K562 (cell line): ENCODE data around the gene SLC44A5. TPM values are rescaled to one million over a fixed set of nuclear protein-coding genes. Genes with fewer than 3 reads are reported as not detected.

Experiments used
- ADNP ChIP-seq: fragments of 200-800 bp; sonication (Bioruptor generic); IDR thresholded peaks from 2 replicates; pipeline ENCODE4 v1.6.1; 2016; ENCODE audit warnings: missing genetic modification characterization, missing compliant biosample characterization
- CBX1 ChIP-seq: sonication (generic); IDR thresholded peaks from 2 replicates; pipeline ENCODE4 v1.6.1; 2016; ENCODE audit warnings: antibody characterized with exemption, low read depth, mild to moderate bottlenecking
- CREM ChIP-seq: IDR thresholded peaks from 2 replicates; pipeline ENCODE4 v1.6.1; 2014; ENCODE audit warnings: antibody characterized with exemption, low read depth
- DIDO1 ChIP-seq: fragments of 450-650 bp; IDR thresholded peaks from 2 replicates; pipeline ENCODE4 v1.6.1; 2016; ENCODE audit warnings: low read depth, missing biosample characterization, missing genetic modification characterization
- E2F6 ChIP-seq, 2 experiments: IDR thresholded peaks; 2 replicates each; pipeline ENCODE4 v1.6.1; 2011; ENCODE audit warnings: borderline replicate concordance in 1 of 2, control low read depth in 1 of 2, low read depth in 1 of 2, low read length in 1 of 2, mild to moderate bottlenecking in 1 of 2, mixed read lengths in 1 of 2, moderate library complexity in 1 of 2; ENCODE audit not compliant: insufficient read depth in 1 of 2, insufficient read length in 1 of 2, poor library complexity in 1 of 2, severe bottlenecking in 1 of 2; ENCODE audit errors: extremely low read depth in 1 of 2
- GTF2F1 ChIP-seq: IDR thresholded peaks from 2 replicates; pipeline ENCODE4 v1.6.1; 2011; ENCODE audit warnings: low read depth, low read length, improper control_type of control experiment
- KDM1A ChIP-seq, 2 experiments: fragments of 450-650 bp; IDR thresholded peaks; 2 replicates each; pipeline ENCODE4 v1.6.1; 2016; ENCODE audit warnings: mild to moderate bottlenecking in 2 of 2
- MAFF ChIP-seq: IDR thresholded peaks from 2 replicates; pipeline ENCODE4 v1.6.1; 2012; ENCODE audit warnings: low read length, improper control_type of control experiment
- MLX ChIP-seq, 2 experiments: fragments of 450-650 bp in 1 of 2; sonication (generic) in 1 of 2; formaldehyde crosslinking; conservative IDR thresholded peaks; 2 replicates each; pipeline versions ENCODE4 v1.4.0 to v1.8.1; 2020 to 2022; ENCODE audit warnings: mild to moderate bottlenecking in 1 of 2, missing genetic modification reagents in 1 of 2
- MTF1 ChIP-seq: fragments of 250-450 bp; sonication (Bioruptor Pico); IDR thresholded peaks from 2 replicates; pipeline ENCODE4 v1.9.0; 2021; ENCODE audit warnings: moderate library complexity, mild to moderate bottlenecking, inconsistent platforms, borderline replicate concordance
- NCOR1 ChIP-seq: fragments of 450-650 bp; IDR thresholded peaks from 2 replicates; pipeline ENCODE4 v1.6.1; 2016; ENCODE audit warnings: mild to moderate bottlenecking, moderate library complexity
- NFE2 ChIP-seq: IDR thresholded peaks from 2 replicates; pipeline ENCODE4 v1.6.1; 2014; ENCODE audit warnings: antibody characterized with exemption, low read depth
- NONO ChIP-seq, 2 experiments: fragments of 200-400 bp in 1 of 2; fragments of 450-650 bp in 1 of 2; formaldehyde crosslinking in 1 of 2; IDR thresholded peaks; 2 replicates each; pipeline ENCODE4 v1.6.1; 2017; ENCODE audit warnings: low read depth in 2 of 2, mild to moderate bottlenecking in 2 of 2, moderate library complexity in 2 of 2, low read length in 1 of 2
- NR0B1 ChIP-seq: fragments of 450-650 bp; IDR thresholded peaks from one replicate; pipeline ENCODE4 v1.6.1; 2018; ENCODE audit warnings: mild to moderate bottlenecking, moderate library complexity; ENCODE audit not compliant: partially characterized antibody
- SMARCA4 ChIP-seq: fragments of 450-650 bp; IDR thresholded peaks from 2 replicates; pipeline ENCODE4 v1.6.1; 2016
- SMARCC2 ChIP-seq: fragments of 450-650 bp; IDR thresholded peaks from 2 replicates; pipeline ENCODE4 v1.6.1; 2017; ENCODE audit warnings: antibody characterized with exemption, moderate library complexity, mild to moderate bottlenecking, low read depth
- SMARCE1 ChIP-seq: fragments of 450-650 bp; IDR thresholded peaks from 2 replicates; pipeline ENCODE4 v1.7.1; 2016; ENCODE audit warnings: mild to moderate bottlenecking
- ZBTB5 ChIP-seq: fragments of 450-650 bp; IDR thresholded peaks from 2 replicates; pipeline ENCODE4 v1.6.1; 2017; ENCODE audit warnings: antibody characterized with exemption
- ZC3H4 ChIP-seq: sonication (generic); formaldehyde crosslinking; IDR thresholded peaks from 2 replicates; pipeline ENCODE4 v1.9.0; 2021; ENCODE audit warnings: missing genetic modification reagents, borderline replicate concordance
- ZNF384 ChIP-seq: IDR thresholded peaks from 2 replicates; pipeline ENCODE4 v1.6.1; 2012; ENCODE audit warnings: low read depth, low read length, improper control_type of control experiment
- ZNF655 ChIP-seq: fragments of 250-450 bp; sonication (Bioruptor Pico); IDR thresholded peaks from 2 replicates; pipeline ENCODE4 v1.5.0; 2021
- ZNF780A ChIP-seq: fragments of 250-450 bp; sonication (Bioruptor Pico); IDR thresholded peaks from 2 replicates; pipeline ENCODE4 v1.5.0; 2021; ENCODE audit warnings: mild to moderate bottlenecking
- polyA plus RNA-seq, 8 experiments: library from polyadenylated mRNA; depleted of rRNA in 4 of 8; stranded (reverse) in 5 of 8; unstranded in 3 of 8; fragments of >200 nt; fragmentation: Nextera tagmentation in 2 of 8; fragmentation: Illumina TruSeq in 1 of 8; extraction: Ambion mirVana in 2 of 8; extraction: Trizol in 1 of 8; gene quantifications; 2 replicates each; pipeline versions ENCODE4 v1.2.1 to v1.2.3, GENCODE V29; 2011 to 2014; ENCODE audit warnings: inconsistent platforms in 1 of 8, missing spikeins in 1 of 8
- total RNA-seq, 7 experiments: library from RNA; depleted of rRNA in 6 of 7; stranded (reverse); fragments of >200 nt in 6 of 7; fragmentation: Illumina TruSeq in 2 of 7; extraction: Trizol in 2 of 7; gene quantifications; 2 replicates each; pipeline versions ENCODE4 v1.2.1 to v1.2.3, GENCODE V29; 2011 to 2021; ENCODE audit warnings: low replicate concordance in 1 of 7
- TF ChIP-seq, protein P1 (sequence below): sonication (generic); formaldehyde crosslinking; IDR thresholded peaks from 2 replicates; pipeline ENCODE4 v1.8.0; 2023; ENCODE audit warnings: mild to moderate bottlenecking, missing genetic modification reagents

The SLC44A5 gene
- total and polyA plus RNA-seq, 9 of the 15 experiments (the other 6 are each of a cell fraction or from before 2014, with no cell fraction given): 1.2 to 10.1 (median 3.2) TPM

DNA sequence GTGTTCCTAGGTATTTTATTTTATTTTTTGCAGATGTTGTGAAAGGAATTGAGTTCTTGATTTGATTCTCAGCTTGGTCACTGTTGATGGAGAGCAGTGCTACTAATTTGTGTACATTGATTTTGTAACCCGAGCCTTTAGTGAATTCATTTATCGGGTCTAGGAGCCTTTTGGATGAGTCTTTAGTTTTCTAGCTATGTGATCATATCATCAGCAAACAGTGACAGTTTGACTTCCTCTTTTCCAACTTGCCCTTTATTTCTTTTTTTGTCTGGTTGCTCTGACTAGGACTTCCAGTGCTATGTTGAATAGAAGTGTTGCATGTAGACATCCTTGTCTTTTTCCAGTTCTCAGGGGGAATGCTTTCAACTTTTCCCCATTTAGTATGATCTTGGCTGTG lies 337.8 kb downstream of the SLC44A5 start (continued):
- TF ChIP-seq NONO (IDR thresholded peaks at IDR 0.05; ENCODE audit: low read depth in 2 of 2, low read length in 1 of 2) (no peak), ZNF780A (CRISPR knock-in tag) (no peak), MLX (CRISPR knock-in tag; conservative IDR thresholded peaks at IDR 0.05) (no peak), CBX1 (no peak), MTF1 (no peak), GTF2F1 (no peak), KDM1A (IDR thresholded peaks at IDR 0.05) (no peak), NCOR1 (no peak), NR0B1 (no peak), MAFF (peak; percentile 1; the same call in 1 of the 2 replicates), ADNP (tag) (no peak), ZNF384 (no peak), SMARCE1 (peak; percentile 85), SMARCC2 (0 out of 2 replicates have a peak, but pooled peaks have one; percentile 45), NFE2 (peak; percentile 36), DIDO1 (tag) (no peak), SMARCA4 (peak; percentile 69), CREM (no peak), ZBTB5 (no peak), E2F6 (IDR thresholded peaks at IDR 0.05; ENCODE audit: borderline replicate concordance in 1 of 2, extremely low read depth in 1 of 2, insufficient read depth in 1 of 2, insufficient read length in 1 of 2, low read depth in 1 of 2, low read length in 1 of 2, poor library complexity in 1 of 2, severe bottlenecking in 1 of 2) (no peak), ZNF655 (CRISPR knock-in tag) (no peak), ZC3H4 (CRISPR knock-in tag) (no peak)
- TF ChIP-seq, protein P1, sequence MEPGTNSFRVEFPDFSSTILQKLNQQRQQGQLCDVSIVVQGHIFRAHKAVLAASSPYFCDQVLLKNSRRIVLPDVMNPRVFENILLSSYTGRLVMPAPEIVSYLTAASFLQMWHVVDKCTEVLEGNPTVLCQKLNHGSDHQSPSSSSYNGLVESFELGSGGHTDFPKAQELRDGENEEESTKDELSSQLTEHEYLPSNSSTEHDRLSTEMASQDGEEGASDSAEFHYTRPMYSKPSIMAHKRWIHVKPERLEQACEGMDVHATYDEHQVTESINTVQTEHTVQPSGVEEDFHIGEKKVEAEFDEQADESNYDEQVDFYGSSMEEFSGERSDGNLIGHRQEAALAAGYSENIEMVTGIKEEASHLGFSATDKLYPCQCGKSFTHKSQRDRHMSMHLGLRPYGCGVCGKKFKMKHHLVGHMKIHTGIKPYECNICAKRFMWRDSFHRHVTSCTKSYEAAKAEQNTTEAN (CRISPR knock-in tag): no peak
